HepG2 (cell line): ENCODE measurements around the gene ABTB2. TPM values are rescaled to one million over a fixed set of nuclear protein-coding genes. Genes with fewer than 3 reads are reported as not detected.

Source experiments
- ATAC-seq: fragments of 200-7000 bp; cut with Tn5 transposase; 3 replicates; pipeline ENCODE4 v1.9.1; 2020; ENCODE audit warnings: mild to moderate bottlenecking, moderate library complexity
- BruUV-seq: library from RNA; stranded (reverse); fragments of 400-500 nt; replicated peaks from 2 replicates; lab custom pipeline; 2021; lab: Mats Ljungman, UMichigan
- CTCF ChIA-PET: fragments of 300-600 bp; formaldehyde crosslinking; extraction: SDS; loops from one replicate; lab custom pipeline; 2021; ENCODE audit warnings: low total read pairs, inconsistent platforms, low intra/inter-chr PET ratio; lab: Yijun Ruan, JAX
- POLR2A ChIA-PET: fragments of 350-600 bp; sonication (Branson Sonifier 250); formaldehyde crosslinking; loops from one replicate; lab custom pipeline; 2020; ENCODE audit warnings: antibody characterized with exemption, inconsistent platforms; lab: Yijun Ruan, JAX
- DNase-seq: peaks from one replicate; pipeline ENCODE4 v3.0.0-alpha.2; 2015; ENCODE audit warnings: low spot score
- FAIRE-seq: peaks from 3 replicates; lab custom pipeline; 2011; peaks lifted over from hg19 to GRCh38; lab: Jason Lieb, UNC
- H2AFZ ChIP-seq: one replicate; pipeline ENCODE4 v1.6.1; 2011; ENCODE audit warnings: low read length, inconsistent platforms
- H3K27ac ChIP-seq: fragments of 300-600 bp; 3 replicates; pipeline ENCODE4 v1.8.0; 2011; ENCODE audit warnings: mixed run types, mild to moderate bottlenecking, mixed read lengths, low read length, inconsistent platforms; ENCODE audit not compliant: insufficient read depth; ENCODE audit errors: extremely low read length
- H3K27me3 ChIP-seq, 2 experiments: fragments of 200-600 bp in 1 of 2; 2 replicates in 1 of 2; 3 replicates in 1 of 2; pipeline versions ENCODE4 v1.6.0 to v1.8.0; 2011; ENCODE audit warnings: low read length in 2 of 2, mild to moderate bottlenecking in 2 of 2, moderate library complexity in 2 of 2, inconsistent platforms in 1 of 2; ENCODE audit not compliant: insufficient read depth in 2 of 2, control insufficient read depth in 1 of 2
- H3K36me3 ChIP-seq, 2 experiments: fragments of 200-600 bp in 1 of 2; replicated peaks in 1 of 2; 2 replicates in 1 of 2; 3 replicates in 1 of 2; pipeline versions ENCODE4 v1.5.1 to v1.8.0; 2011; ENCODE audit warnings: low read length in 2 of 2, inconsistent platforms in 1 of 2; ENCODE audit not compliant: insufficient read depth in 2 of 2, control insufficient read depth in 1 of 2
- H3K4me1 ChIP-seq: 2 replicates; pipeline ENCODE4 v1.5.1; 2012; ENCODE audit warnings: low read length, inconsistent platforms; ENCODE audit not compliant: insufficient read depth
- H3K4me2 ChIP-seq: 2 replicates; pipeline ENCODE4 v1.6.0; 2011; ENCODE audit warnings: low read depth, low read length, inconsistent platforms
- H3K4me3 ChIP-seq, 3 experiments: fragments of 200-600 bp in 1 of 3; sonication (generic), shearing (Covaris generic) in 1 of 3; replicated peaks in 1 of 3; 2 replicates each; pipeline ENCODE4 v1.5.1; 2011 to 2016; ENCODE audit warnings: low read length in 3 of 3, inconsistent platforms in 2 of 3, low read depth in 2 of 3, mild to moderate bottlenecking in 2 of 3, control low read depth in 1 of 3, mixed read lengths in 1 of 3; ENCODE audit not compliant: insufficient read depth in 1 of 3
- H3K79me2 ChIP-seq: one replicate; pipeline ENCODE4 v1.6.1; 2011; ENCODE audit warnings: low read length, inconsistent platforms; ENCODE audit not compliant: insufficient read depth
- H3K9ac ChIP-seq: 2 replicates; pipeline ENCODE4 v1.6.0; 2011; ENCODE audit warnings: mild to moderate bottlenecking, low read depth, low read length, inconsistent platforms; ENCODE audit not compliant: insufficient read depth
- H3K9me3 ChIP-seq: 2 replicates; pipeline ENCODE4 v1.5.1; 2012; ENCODE audit warnings: mild to moderate bottlenecking, low read length
- H4K20me1 ChIP-seq: 2 replicates; pipeline ENCODE4 v1.6.0; 2011; ENCODE audit warnings: inconsistent platforms, mild to moderate bottlenecking, low read length, moderate library complexity; ENCODE audit not compliant: insufficient read depth
- KAT8 ChIP-seq: IDR thresholded peaks from 2 replicates; pipeline ENCODE4 v1.6.1; 2016; ENCODE audit warnings: missing genetic modification reagents, missing compliant biosample characterization
- MAFK ChIP-seq, 2 experiments: IDR thresholded peaks in 1 of 2; conservative IDR thresholded peaks in 1 of 2; 2 replicates each; pipeline ENCODE4 v1.6.1; 2011; ENCODE audit warnings: improper control_type of control experiment in 2 of 2, low read length in 2 of 2
- ZFX ChIP-seq: sonication (generic); formaldehyde crosslinking; IDR thresholded peaks from 2 replicates; pipeline ENCODE4 v1.4.0; 2020; ENCODE audit warnings: mild to moderate bottlenecking, low read depth, missing genetic modification reagents, moderate library complexity
- ZNF816 ChIP-seq: sonication (generic); formaldehyde crosslinking; IDR thresholded peaks from 2 replicates; pipeline ENCODE4 v1.8.0; 2022; ENCODE audit warnings: missing genetic modification reagents, mild to moderate bottlenecking, borderline replicate concordance
- WGBS: methylation state at CpG from one replicate; pipeline ENCODE4 v1.1.6; 2017; ENCODE audit warnings: low lambda C conversion rate; 5-methylcytosine and 5-hydroxymethylcytosine counted together
- in situ Hi-C: cut with HindIII; loops from 2 replicates; pipeline ENCODE4 v1.10.0; 2017; ENCODE audit warnings: low pct_unique_long_range_greater_than_20kb; ENCODE audit not compliant: extremely low pct_ligation_motif_present
- intact Hi-C: fragments of 100-400 bp; cut with micrococcal nuclease; formaldehyde crosslinking; loops from one replicate; pipeline ENCODE4 v1.10.0; 2022; ENCODE audit not compliant: unreplicated experiment
- polyA plus RNA-seq, 8 experiments: library from polyadenylated mRNA; depleted of rRNA in 3 of 8; stranded (reverse) in 7 of 8; unstranded in 1 of 8; fragments of >200 nt; fragmentation: Illumina TruSeq in 4 of 8; extraction: Trizol in 4 of 8; gene quantifications; 2 replicates each; pipeline versions ENCODE4 v1.2.1 to v1.2.3, GENCODE V29; 2011 to 2016; ENCODE audit warnings: low read depth in 4 of 8, missing spikeins in 1 of 8, mixed read lengths in 1 of 8; ENCODE audit not compliant: insufficient read depth in 1 of 8
- total RNA-seq, 5 experiments: library from RNA; depleted of rRNA; stranded (reverse); fragments of >200 nt; fragmentation: Illumina TruSeq; extraction: Trizol; gene quantifications; 2 replicates each; pipeline ENCODE4 v1.2.3, GENCODE V29; 2016; ENCODE audit warnings: low read depth in 1 of 5

ABTB2 gene
- total and polyA plus RNA-seq, 2 of the 13 experiments (the other 11 are each of a cell fraction or from before 2014, with no cell fraction given), result 5.1 to 15.4 TPM

DNA sequence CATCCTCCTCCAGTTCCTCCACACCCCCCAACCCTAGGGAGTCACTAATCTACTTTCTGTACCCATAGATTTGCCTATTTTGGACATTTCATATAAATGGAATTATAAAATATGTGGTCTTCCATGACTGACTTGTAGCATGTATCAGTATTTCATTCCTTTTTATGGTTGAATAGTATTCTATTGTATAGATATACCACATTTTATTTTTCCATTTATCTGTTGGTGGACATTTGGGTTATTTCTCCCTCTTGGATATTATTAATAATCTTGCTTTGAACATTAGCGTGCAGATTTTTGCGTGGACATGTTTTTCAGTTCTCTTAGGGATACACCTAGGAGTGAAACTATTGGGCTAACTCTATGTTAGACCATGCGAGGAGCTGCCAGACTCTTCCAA, 229.0 kb downstream of the ABTB2 start:
- DNase-seq (no peak), FAIRE-seq (no peak), ATAC-seq (no peak)
- Histone ChIP-seq H3K9ac (no peak overlapping the region), H3K4me2 (no peak overlapping the region), H2AFZ (no peak overlapping the region), H3K27ac (no peak overlapping the region), H3K4me3 (no peak overlapping the region), H4K20me1 (no peaks in the 10 kb centered on the region), H3K4me1 (no peaks in the 10 kb centered on the region), H3K79me2 (no peaks in the 10 kb centered on the region), H3K27me3 (no peaks in the 10 kb centered on the region), H3K36me3 (peaks cover 37 to 87% of the 10 kb centered on the region in 2 experiments), H3K9me3 (no peaks in the 10 kb centered on the region)
- intact Hi-C loops, result no loop called here
- in situ Hi-C loops, result no loop called here
- BruUV-seq, result no TSS peak
- TF ChIP-seq ZFX, result no peak
- no peak for TF ChIP-seq KAT8 (CRISPR knock-in tag)
- POLR2A ChIA-PET, result no interaction called here
- CTCF ChIA-PET, result no interaction called here
- WGBS, result 97% methylated on average over 3 of the region's 3 CpGs

DNA sequence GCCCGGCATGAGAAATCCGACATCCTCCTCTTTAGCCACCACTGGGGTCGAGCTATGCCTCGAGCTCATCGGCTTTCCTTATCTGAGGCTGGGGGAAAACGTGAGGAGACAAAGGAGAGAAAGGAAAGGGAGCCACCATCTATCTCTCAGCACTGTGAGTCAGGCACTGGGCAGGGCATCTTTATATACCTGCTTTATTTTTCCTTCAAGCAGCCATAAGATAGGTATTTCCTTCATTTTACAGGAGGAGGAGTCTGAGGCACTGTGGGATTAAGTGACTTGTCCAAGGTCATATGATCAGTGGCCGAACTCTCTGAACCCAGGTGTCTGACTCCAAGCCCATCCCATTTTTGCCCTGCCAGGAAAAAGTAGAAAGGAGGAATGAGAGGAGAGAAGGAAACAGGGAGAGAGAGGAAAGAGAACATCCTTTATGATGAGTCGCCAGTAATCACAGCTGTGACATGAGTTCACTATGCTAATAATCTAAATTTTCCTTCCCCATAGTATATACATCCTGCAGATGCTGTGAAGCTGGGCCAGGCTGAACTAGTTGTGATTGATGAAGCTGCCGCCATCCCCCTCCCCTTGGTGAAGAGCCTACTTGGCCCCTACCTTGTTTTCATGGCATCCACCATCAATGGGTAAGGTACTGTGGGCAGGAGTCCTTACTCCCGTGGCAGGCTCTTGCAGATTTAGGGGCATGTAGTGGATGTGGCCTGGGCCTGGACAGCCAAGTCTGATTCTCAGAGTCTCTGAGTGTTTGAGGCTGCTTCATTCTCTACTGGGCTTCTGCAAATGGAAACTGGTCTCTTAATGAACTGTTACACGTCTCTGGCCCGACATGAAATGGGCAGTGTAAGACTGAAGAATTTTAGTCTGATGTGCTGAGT, 230.6 kb downstream of the ABTB2 start:
- H2AFZ ChIP-seq, result no peak overlapping the region
- CTCF ChIA-PET, result no interaction called here
- peak; percentile 20 to 29; a peak in 1 of 4 replicates for TF ChIP-seq MAFK (conservative IDR thresholded peaks at IDR 0.05 in 1 of 2, IDR thresholded peaks at IDR 0.05 in 1 of 2; ENCODE audit: low read length in 2 of 2)
- no peak for TF ChIP-seq ZNF816 (CRISPR knock-in tag)
- no peaks in the 10 kb centered on the region for H3K9me3 ChIP-seq
- H3K27ac ChIP-seq, result no peak overlapping the region
- H3K9ac ChIP-seq, result no peak overlapping the region
- H3K4me1 ChIP-seq, result no peaks in the 10 kb centered on the region
- H3K4me2 ChIP-seq, result no peak overlapping the region
- intact Hi-C loops, result no loop called here
- POLR2A ChIA-PET, result no interaction called here
- DNase-seq (no peak), ATAC-seq (no peak), FAIRE-seq (no peak)
- in situ Hi-C loops, result no loop called here
- H3K79me2 ChIP-seq, result no peaks in the 10 kb centered on the region
- H3K27me3 ChIP-seq, result no peaks in the 10 kb centered on the region
- no peaks in the 10 kb centered on the region for H4K20me1 ChIP-seq
- BruUV-seq, result no TSS peak
- no peak overlapping the region for H3K4me3 ChIP-seq
- H3K36me3 ChIP-seq, result peaks cover 33 to 88% of the 10 kb centered on the region in 2 experiments
- WGBS, result 97% methylated on average over 11 of the region's 12 CpGs
